ENCODE results near the gene LDLR.

The LDLR gene

GRCh38 chr19:11047866-11048265 lies 41.4 kb upstream of the LDLR start:
- H3K4me3 ChIP-seq (ENCODE audit: low read length), result no peak overlapping the region
- DNase-seq (ENCODE audit: low read depth), result no peak
- no peak for TF ChIP-seq CTCF (conservative IDR thresholded peaks at IDR 0.05; ENCODE audit: low read depth, low read length)

GRCh38 chr19:11050323-11051114 lies 38.7 kb upstream of the LDLR start:
- no peak overlapping the region for H3K4me3 ChIP-seq (ENCODE audit: low read length)
- TF ChIP-seq CTCF (conservative IDR thresholded peaks at IDR 0.05; ENCODE audit: low read depth, low read length), result no peak
- DNase-seq (ENCODE audit: low read depth), result no peak

- no peak overlapping the region for H3K4me3 ChIP-seq (ENCODE audit: low read length)
- no peak for DNase-seq (ENCODE audit: low read depth)
- TF ChIP-seq CTCF (conservative IDR thresholded peaks at IDR 0.05; ENCODE audit: low read depth, low read length), result no peak
Observed at GRCh38 chr19:11053817-11054195, 35.5 kb upstream of the LDLR start.

GRCh38 chr19:11054200-11054599 lies 35.1 kb upstream of the LDLR start:
- no peak for DNase-seq (ENCODE audit: low read depth)
- H3K4me3 ChIP-seq (ENCODE audit: low read length), result no peak overlapping the region
- no peak for TF ChIP-seq CTCF (conservative IDR thresholded peaks at IDR 0.05; ENCODE audit: low read depth, low read length)

GRCh38 chr19:11054628-11055027 lies 34.6 kb upstream of the LDLR start:
- TF ChIP-seq CTCF (conservative IDR thresholded peaks at IDR 0.05; ENCODE audit: low read depth, low read length), result no peak
- no peak for DNase-seq (ENCODE audit: low read depth)
- no peak overlapping the region for H3K4me3 ChIP-seq (ENCODE audit: low read length)

- TF ChIP-seq CTCF (conservative IDR thresholded peaks at IDR 0.05; ENCODE audit: low read depth, low read length), result no peak
- DNase-seq (ENCODE audit: low read depth), result no peak
- H3K4me3 ChIP-seq (ENCODE audit: low read length), result no peak overlapping the region
Observed at GRCh38 chr19:11058246-11059030, 30.8 kb upstream of the LDLR start.
